NCI-H2227 (cell line): ENCODE measurements around the gene AGPAT2.

Experiments used
- DNase-seq: peaks from one replicate; lab custom pipeline; 2025; ENCODE audit not compliant: unreplicated experiment; lab: John Stamatoyannopoulos, UW

Gene AGPAT2

GRCh38 chr9:136674786-136675349 is 12.4 kb downstream of the AGPAT2 start:
- DNase-seq: no peak

DNA sequence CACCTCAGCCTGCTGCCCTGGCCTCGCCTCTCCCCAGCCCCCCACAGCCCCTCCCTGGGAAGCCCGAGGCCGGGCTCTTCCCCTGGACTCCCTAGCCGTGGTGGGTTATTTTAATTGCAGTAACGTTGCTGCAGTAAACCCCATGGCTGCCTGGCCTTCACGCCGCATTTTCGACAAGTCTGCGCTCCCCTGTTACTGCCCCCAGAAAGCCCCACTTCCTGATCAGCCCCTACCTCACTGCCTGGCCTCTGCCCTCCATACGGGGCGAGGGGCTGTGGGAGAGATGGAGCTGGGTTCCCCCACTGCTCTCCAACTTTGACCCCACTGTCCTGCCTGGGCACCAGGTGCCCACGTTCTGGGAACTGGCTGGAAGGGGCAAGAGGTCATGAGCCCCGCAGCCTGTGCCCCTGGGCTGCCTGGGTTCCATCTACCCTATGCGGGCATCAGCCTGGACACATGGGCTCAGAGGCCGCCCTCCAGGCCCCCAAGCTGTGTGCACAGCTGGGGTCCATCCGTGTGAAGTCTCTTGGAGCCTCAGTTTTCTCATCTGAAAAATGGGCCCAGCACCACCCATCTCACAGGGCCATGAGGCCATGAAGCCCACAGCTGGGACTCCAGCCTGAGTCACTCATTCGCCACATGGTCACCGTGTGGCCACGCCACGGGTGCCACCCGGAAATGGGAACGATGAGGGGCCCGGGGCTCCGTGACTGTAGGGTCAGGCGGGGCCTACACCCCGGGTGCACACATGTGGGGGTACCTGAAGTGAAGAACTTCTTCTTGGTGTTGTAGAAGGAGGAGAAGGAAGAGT is 13.1 kb downstream of the AGPAT2 start:
- DNase-seq: no peak

GRCh38 chr9:136673088-136673974 is 13.9 kb downstream of the AGPAT2 start:
- no peak for DNase-seq

GRCh38 chr9:136672431-136673087 is 14.7 kb downstream of the AGPAT2 start:
- DNase-seq: no peak

DNA sequence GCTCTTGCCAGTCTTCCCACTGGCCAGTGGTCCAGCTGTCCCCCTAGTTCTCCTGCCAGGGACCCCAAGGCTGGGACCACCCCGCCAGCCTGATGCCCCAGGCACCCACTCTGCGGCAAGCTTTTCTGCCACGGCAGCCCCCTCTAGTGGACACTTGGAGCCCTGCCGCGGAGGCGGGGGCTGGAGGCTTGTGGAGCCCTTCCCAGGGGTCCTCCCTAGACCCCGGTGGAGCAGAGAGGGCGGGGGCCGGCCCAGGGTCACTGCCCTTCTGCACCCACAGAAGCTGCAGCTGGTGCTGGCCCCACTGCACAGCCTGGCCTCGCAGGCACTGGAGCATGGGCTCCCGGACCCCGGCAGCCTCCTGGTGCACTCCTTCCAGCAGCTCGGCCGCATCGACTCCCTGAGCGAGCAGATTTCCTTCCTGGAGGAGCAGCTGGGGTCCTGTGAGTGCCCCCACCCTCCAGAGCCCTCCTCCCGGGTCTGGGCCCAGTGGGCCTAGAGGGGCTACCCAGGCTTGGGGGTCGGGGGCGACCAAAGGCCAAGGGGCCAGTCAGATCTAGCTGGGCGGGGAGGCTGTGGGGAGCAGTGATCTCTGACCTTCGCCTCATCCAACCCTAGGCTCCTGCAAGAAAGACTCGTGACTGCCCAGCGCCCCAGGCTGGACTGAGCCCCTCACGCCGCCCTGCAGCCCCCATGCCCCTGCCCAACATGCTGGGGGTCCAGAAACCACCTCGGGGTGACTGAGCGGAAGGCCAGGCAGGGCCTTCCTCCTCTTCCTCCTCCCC is 15.4 kb downstream of the AGPAT2 start:
- peak; percentile 42 for DNase-seq

GRCh38 chr9:136671254-136671614 is 16.0 kb downstream of the AGPAT2 start:
- no peak for DNase-seq

DNA sequence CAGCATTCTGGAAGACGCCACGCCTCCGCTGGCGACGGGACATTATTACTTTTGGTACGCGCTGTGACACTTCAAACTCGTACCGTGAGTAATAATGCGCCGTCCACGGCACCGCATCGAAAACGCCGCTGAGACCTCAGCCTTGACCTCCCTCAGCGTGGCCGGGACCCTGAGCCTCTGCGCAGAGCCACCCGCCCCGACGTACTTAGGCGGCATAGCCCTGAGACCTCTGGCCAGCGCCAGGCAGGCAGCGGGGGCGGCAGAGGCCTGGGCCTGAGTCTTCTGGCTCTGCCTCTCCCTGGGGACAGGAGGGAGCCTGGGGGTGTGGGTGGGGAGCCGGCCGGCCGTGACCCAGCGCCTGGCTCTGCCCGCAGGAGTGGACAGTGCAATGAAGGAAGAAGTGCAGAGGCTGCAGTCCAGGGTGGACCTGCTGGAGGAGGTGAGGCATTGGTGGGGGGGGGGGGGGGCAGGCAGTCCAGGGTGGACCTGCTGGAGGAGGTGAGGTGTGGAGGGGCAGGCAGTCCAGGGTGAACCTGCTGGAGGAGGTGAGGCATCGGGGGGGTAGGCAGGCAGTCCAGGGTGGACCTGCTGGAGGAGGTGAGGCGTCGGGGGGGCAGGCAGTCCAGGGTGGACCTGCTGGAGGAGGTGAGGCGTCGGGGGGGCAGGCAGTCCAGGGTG is 16.5 kb downstream of the AGPAT2 start:
- no peak for DNase-seq

GRCh38 chr9:136669791-136670464 is 17.3 kb downstream of the AGPAT2 start:
- DNase-seq: no peak

DNA sequence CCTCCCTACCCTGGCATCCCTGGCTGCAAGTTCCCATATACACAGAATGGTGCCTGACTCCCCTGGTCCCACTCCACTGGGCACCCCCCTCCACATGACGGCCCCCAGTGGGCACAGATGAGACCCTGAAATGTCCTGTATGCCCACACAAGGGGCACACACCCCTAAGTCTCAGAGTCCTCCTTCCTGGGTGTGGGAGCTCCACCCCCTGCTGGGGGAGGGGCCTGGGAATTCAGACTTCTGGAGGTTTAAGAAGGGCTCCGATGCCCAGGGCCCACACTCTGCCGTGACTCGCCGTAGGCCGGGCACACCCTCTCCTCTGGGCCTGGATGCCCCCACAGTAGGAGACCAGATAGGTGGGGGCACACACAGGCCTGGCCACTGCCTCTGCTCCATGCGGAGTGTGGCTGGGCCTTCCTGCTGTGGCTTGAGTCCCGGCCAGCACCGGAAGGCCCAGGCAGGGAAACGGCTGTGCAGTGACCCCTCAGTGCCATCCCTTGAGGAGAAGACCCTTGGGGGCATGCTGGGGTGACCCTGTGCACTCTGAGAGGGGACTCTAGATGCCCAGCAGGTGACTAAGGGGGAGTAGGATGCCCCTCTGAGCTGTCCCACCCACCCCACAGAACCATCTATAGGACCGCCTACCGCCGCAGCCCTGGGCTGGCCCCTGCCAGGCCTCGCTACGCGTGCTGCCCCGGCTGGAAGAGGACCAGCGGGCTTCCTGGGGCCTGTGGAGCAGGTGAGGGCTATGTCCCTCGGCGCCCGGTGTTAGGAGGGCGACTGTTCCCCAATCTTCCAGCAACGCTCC is 18.1 kb downstream of the AGPAT2 start:
- DNase-seq: peak; percentile 8

DNA sequence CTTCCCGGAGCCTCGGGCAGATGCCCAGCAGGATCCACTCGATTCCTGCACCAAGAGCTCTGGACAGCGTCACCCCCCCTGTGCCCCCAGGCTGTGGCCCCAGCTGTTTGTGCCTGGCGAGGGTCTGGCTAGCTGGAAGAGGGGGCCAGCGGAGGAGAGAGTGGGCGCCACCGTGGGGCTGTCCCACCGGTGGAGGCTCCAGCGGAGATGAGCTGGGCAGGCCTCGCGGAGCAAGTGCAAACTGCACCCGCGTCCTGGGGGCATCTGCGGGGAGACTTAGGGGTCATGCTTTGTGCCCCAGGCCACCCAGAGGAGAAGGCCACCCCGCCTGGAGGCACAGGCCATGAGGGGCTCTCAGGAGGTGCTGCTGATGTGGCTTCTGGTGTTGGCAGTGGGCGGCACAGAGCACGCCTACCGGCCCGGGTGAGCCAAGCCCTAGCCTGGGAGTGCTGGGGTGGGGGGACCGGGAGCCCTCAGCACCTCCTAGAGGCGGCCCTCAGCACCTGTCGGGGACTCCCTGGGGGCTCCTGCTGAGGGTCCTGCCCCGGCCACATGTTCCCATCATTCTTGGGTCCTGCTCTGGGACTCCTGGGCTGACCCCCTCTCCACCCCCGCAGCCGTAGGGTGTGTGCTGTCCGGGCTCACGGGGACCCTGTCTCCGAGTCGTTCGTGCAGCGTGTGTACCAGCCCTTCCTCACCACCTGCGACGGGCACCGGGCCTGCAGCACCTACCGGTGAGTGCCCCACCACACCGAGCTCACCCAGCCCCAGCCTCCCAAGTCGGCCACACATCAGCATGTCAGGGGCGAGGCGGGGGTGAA is 19.1 kb downstream of the AGPAT2 start:
- no peak for DNase-seq

DNA sequence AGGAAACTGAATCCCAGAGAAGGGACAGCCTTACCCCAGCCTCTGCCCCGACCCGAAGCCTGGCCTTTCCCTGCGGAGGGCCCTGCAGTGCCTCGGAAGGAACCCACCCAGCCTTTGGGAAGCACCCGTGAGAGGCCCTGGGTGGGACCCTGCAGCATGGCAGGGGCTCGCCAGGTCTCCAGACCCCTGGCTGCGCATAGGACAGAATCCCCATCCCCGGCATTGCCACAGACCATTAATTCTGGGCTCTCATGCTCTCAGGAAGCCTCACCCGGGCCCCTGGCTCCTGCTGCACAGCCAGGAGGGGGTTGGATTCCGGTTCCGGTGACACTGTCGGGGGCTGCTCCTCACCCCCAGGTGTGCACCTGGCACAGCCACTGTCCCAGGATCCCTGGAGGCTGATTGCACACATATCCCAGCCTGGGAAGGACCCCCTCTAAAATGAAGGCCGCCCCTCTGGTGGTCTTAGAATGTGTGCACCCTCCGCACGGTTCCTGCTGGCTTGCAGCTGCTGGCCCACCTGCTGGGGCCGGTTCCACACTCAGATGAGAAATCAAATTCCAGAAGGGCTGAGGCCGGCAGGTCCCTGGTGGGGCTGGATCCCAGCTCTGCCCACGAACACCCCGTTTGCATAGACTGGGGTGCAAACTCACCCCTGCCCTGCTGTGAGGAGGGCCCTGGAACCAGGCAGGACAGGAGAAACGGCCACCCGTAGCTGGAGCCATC is 19.9 kb downstream of the AGPAT2 start:
- no peak for DNase-seq

DNA sequence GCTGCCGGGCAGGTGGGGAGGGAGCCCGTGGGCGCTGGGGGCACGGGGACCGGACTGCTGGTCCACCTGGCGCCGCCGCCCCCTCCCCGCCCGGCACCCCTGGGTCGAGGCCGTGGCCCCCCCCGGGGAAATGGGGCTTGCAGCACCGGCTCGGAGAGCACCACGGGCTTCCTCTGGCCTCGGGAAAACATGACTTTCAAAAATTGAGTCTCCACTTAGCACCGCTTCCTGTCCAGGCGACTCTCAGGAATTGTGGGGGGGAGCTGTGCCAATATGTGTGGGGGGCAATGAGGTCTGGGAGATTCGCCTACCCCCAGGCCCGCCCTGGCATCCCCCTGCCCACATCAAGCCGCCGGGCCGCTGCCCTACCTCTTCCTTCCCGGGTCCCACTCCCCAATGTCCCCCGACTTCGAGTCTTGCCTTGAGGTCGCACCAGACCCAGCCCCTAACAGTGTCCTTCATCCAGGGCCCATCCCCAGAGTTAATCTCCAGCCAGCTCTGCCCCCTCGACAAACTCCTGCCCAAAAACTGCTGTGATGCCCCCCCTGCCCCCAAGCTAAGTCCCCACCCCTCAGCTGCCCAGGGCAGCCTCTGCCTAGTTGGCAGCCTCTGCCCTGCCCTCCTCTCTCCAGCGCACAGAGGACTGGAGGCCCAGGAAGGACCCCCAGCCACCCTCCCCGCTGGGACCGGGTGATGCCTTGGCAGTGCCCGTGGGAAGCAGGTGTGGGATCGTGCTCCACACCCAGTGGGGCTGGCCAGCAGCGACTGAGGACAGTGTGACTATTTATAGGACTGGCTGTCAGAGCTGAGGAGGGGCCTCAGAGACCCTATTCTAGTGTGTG is 20.7 kb downstream of the AGPAT2 start:
- no peak for DNase-seq

GRCh38 chr9:136665704-136666371 is 21.4 kb downstream of the AGPAT2 start:
- DNase-seq: peak; percentile 38

DNA sequence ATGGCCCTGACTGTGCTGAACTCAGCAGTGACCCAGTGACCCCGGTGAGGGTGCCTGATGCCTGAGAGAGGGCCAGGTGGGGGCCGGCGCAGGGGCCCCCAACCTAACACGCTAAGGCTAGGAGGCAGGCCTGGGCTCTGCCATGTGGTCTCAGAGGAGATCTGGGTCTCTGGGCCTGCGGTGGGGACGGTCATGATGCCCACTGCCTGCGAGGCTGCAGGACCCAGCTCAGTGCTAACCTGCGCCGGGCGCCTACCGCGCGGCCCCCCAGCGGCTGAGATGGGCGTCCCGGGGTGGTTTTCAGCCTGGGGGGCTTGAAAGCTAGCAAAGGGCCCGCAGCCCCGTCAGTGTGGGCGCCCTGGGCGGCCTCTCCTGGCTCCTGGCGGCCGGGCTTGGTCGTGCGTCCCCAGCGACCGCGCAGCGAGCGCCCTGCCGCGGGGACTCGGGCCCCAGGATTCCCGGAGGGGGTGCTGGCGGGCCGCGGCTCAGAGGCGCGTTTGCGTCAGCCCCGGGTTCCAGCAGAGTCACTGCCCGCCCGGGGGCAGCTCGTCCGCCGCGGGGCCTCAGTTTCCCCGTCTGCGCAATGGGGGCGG is 22.1 kb downstream of the AGPAT2 start:
- peak; percentile 38 for DNase-seq
